Vagina (tissue), 2 donors: ENCODE results near the gene ABHD16A.

Source experiments
- CTCF ChIP-seq, 3 experiments: fragments of 450-650 bp in 2 of 3; fragments of 200-600 bp in 1 of 3; sonication (generic) in 1 of 3; IDR thresholded peaks; one replicate each; pipeline ENCODE4 v1.5.1; 2017 to 2019; ENCODE audit warnings: antibody characterized with exemption in 3 of 3, mild to moderate bottlenecking in 2 of 3, moderate library complexity in 2 of 3
- POLR2A ChIP-seq, 2 donors: fragments of 450-650 bp; IDR thresholded peaks; one replicate each; pipeline ENCODE4 v1.6.1; 2017; ENCODE audit warnings: antibody characterized with exemption in 2 of 2, mild to moderate bottlenecking in 2 of 2, moderate library complexity in 2 of 2

- TF ChIP-seq CTCF (IDR thresholded peaks at IDR 0.05) (no peak), POLR2A (IDR thresholded peaks at IDR 0.05) (no peak)
Observed at GRCh38 chr6:31744422-31744821, 41.3 kb upstream of the ABHD16A start.
